ENCODE measurements around the gene ATG5. TPM values are rescaled to one million over a fixed set of nuclear protein-coding genes. Genes with fewer than 3 reads are reported as not detected.

ATG5 gene
- total and polyA plus RNA-seq, 3 experiments from 2014 or later = 39.0 to 45.0 (median 44.5) TPM

DNA sequence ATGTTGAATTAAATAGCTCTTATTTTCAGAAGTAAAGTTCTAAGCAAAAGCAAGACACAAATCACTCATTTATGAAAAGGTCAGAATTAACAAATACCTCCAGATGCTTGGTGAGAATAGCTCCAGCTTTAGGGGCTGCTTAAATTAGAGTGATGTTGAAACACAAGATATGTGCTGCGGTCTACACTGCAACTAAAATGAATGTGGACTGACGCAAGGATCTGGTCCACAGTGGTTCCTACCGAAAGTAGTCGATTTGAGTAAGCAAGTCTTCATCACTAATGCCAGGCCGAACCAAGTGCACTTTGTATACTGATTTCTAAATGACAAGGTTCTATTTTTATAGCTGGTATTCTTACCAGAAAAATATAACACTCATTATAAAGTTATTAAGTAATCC is 143.1 kb downstream of the ATG5 start:
- no peak for DNase-seq
- H3K36me3 Mint-ChIP-seq = peaks cover 6 to 9% (median 7%) of the 10 kb centered on the region in 3 donors

DNA sequence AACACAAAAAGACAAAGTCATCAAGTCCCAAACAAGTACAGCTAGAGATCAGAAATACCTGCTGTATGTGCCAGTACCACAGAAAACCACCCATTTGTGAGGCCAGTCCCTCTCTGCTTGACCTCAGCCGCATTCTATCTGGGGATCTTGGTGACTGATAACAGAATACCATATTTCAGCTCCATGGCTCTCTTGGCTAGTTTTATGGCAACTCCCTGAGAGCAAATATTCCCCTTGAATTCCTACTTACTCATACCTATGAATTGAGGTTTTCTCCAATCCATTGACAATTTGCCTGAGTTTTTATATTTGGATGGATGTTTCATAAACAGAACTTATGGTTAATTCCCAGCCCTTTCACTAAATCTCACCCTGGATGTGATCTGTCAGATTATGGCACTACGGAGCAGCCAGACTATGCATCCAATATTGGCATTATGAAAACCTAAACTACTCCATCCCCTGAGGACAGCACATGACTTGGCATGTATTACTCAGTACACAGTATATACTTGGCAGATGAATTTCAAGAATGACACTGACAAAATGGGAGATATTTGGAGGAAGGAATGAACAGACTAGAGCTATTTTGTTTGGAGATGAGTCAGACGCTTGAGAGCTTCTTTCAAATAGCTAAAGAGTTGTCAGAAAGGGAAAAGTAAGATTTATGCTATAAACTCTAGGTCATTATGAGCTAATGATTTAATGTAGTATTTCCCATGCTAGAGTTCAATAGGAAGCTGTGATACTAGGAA is 143.7 kb downstream of the ATG5 start:
- Mint-ChIP-seq H3K36me3 (peaks cover 6 to 9% (median 7%) of the 10 kb centered on the region in 3 donors), H3K27ac (peak overlapping the region in 3 of 8 donors; percentile 2 to 18 (median 5)), H3K4me1 (peaks cover 37 to 58% (median 52%) of the 10 kb centered on the region in 3 donors), H3K4me3 (peak overlapping the region in 1 of 7 donors; percentile 0), H3K9me3 (no peaks in the 10 kb centered on the region), H3K27me3 (no peaks in the 10 kb centered on the region)
- Histone ChIP-seq H3K36me3 (ENCODE audit: insufficient read depth, low read length) (no peaks in the 10 kb centered on the region), H3K9me3 (ENCODE audit: low read length) (no peaks in the 10 kb centered on the region), H3K27ac (ENCODE audit: low read depth, low read length) (no peak overlapping the region), H3K4me3 (ENCODE audit: low read length) (no peak overlapping the region), H3K4me1 (ENCODE audit: insufficient read depth, low read length) (peaks cover 39% of the 10 kb centered on the region), H3K27me3 (ENCODE audit: insufficient read depth, low read length, poor library complexity, severe bottlenecking) (no peaks in the 10 kb centered on the region)
- CTCF ChIA-PET = interaction anchor here (1.0 to 1.4 kb wide), 4 partner anchors 9 to 41 kb away, joined by 3 to 5 read pairs (median 4); no protein-coding TSS in a partner anchor
- no peak for DNase-seq
- POLR2A ChIA-PET = interaction anchor here (0.7 kb wide), 1 partner anchor 96 kb away, joined by 3 read pairs; the partner anchor contains the start of gene PRDM1

More for the DNA sequence above, 143.1 kb downstream of the ATG5 start:
- Histone ChIP-seq H3K4me1 (ENCODE audit: insufficient read depth, low read length) (peaks cover 45% of the 10 kb centered on the region), H3K9me3 (ENCODE audit: low read length) (no peaks in the 10 kb centered on the region), H3K4me3 (ENCODE audit: low read length) (no peak overlapping the region), H3K27me3 (ENCODE audit: insufficient read depth, low read length, poor library complexity, severe bottlenecking) (no peaks in the 10 kb centered on the region), H3K36me3 (ENCODE audit: insufficient read depth, low read length) (no peaks in the 10 kb centered on the region), H3K27ac (ENCODE audit: low read depth, low read length) (no peak overlapping the region)
- Mint-ChIP-seq H3K4me1 (peaks cover 41 to 64% (median 55%) of the 10 kb centered on the region in 3 donors), H3K9me3 (no peaks in the 10 kb centered on the region), H3K27ac (peak overlapping the region in 1 of 8 donors; percentile 18), H3K27me3 (no peaks in the 10 kb centered on the region), H3K4me3 (no peak overlapping the region)
- POLR2A ChIA-PET = interaction anchor here (1.0 kb wide), 1 partner anchor 12 kb away, joined by 3 read pairs; no protein-coding TSS in a partner anchor
- CTCF ChIA-PET = interaction anchor here (1.0 to 1.4 kb wide), 3 partner anchors 10 to 41 kb away, joined by 4 to 5 read pairs (median 5); no protein-coding TSS in a partner anchor

GRCh38 chr6:106180208-106180607 is 145.4 kb downstream of the ATG5 start:
- peak overlapping the region in 1 of 7 donors; percentile 6 for H3K4me3 Mint-ChIP-seq
- H3K4me1 ChIP-seq (ENCODE audit: insufficient read depth, low read length) = peaks cover 26% of the 10 kb centered on the region
- H3K36me3 Mint-ChIP-seq = peaks cover 0 to 1% (median 0%) of the 10 kb centered on the region in 3 donors
- H3K4me1 Mint-ChIP-seq = peaks cover 26 to 41% (median 38%) of the 10 kb centered on the region in 3 donors
- ChIA-PET POLR2A (no interaction called here), CTCF (interaction anchor here (1.1 kb wide), 1 partner anchor 28 kb away, joined by 4 read pairs; no protein-coding TSS in a partner anchor)
- H3K27me3 ChIP-seq (ENCODE audit: insufficient read depth, low read length, poor library complexity, severe bottlenecking) = no peaks in the 10 kb centered on the region
- H3K9me3 ChIP-seq (ENCODE audit: low read length) = no peaks in the 10 kb centered on the region
- peak overlapping the region in 2 of 8 donors; percentile 1 to 24 for H3K27ac Mint-ChIP-seq
- no peaks in the 10 kb centered on the region for H3K36me3 ChIP-seq (ENCODE audit: insufficient read depth, low read length)
- H3K27me3 Mint-ChIP-seq = no peaks in the 10 kb centered on the region
- H3K27ac ChIP-seq (ENCODE audit: low read depth, low read length) = no peak overlapping the region
- DNase-seq = no peak
- no peak overlapping the region for H3K4me3 ChIP-seq (ENCODE audit: low read length)
- no peaks in the 10 kb centered on the region for H3K9me3 Mint-ChIP-seq

DNA sequence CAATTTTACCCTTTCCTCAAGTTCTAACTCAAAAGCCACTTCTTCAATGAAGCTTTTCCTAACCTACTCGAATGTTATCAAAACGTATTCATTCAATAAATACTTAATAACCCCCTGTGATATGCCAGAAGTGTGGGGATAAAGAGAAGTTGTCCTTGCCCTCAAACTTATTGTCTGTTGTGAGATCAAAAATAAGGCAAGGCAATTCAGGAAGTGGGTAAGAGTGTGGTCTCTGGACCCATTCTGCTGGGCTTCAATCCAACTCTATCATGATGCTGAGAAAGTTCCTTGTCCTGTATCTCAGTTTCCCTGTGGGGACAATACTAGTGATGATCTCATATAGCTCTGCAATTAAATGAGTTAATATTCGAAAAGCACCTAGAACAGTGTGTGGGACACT is 146.7 kb downstream of the ATG5 start:
- Histone ChIP-seq H3K4me3 (ENCODE audit: low read length) (no peak overlapping the region), H3K4me1 (ENCODE audit: insufficient read depth, low read length) (peaks cover 29% of the 10 kb centered on the region), H3K9me3 (ENCODE audit: low read length) (no peaks in the 10 kb centered on the region), H3K27ac (ENCODE audit: low read depth, low read length) (no peak overlapping the region), H3K27me3 (ENCODE audit: insufficient read depth, low read length, poor library complexity, severe bottlenecking) (no peaks in the 10 kb centered on the region), H3K36me3 (ENCODE audit: insufficient read depth, low read length) (no peaks in the 10 kb centered on the region)
- Mint-ChIP-seq H3K27ac (peak overlapping the region in 3 of 8 donors; percentile 13 to 56 (median 34)), H3K27me3 (no peaks in the 10 kb centered on the region), H3K4me1 (peaks cover 24 to 30% (median 27%) of the 10 kb centered on the region in 3 donors), H3K36me3 (peaks cover 0 to 1% (median 0%) of the 10 kb centered on the region in 3 donors), H3K4me3 (no peak overlapping the region), H3K9me3 (no peaks in the 10 kb centered on the region)
- CTCF ChIA-PET = interaction anchor here (1.2 to 1.3 kb wide), 2 partner anchors 18 to 61 kb away, joined by 3 to 4 read pairs; no protein-coding TSS in a partner anchor
- POLR2A ChIA-PET = interaction anchor here (1.0 kb wide), 1 partner anchor 19 kb away, joined by 3 read pairs; no protein-coding TSS in a partner anchor
- DNase-seq = no peak

DNA sequence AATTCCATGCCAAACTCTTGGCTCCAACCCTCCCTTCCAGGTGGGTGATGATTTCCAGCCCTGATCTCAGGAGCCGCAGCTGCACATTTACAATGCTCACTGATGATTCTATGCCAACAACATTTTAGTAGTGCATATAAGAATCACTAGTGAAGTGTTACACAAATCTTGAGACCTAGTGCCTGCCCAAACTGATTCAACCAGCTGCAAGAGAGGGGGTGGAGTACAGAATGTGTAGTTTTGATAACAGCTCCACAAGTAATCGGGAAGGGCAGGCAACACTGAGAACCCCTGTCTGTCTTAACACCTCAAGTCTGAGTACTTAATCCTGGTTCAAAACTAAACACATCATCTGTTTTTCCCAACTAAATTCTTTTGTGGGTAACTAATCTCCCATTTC is 147.8 kb downstream of the ATG5 start:
- Histone ChIP-seq H3K4me3 (ENCODE audit: low read length) (no peak overlapping the region), H3K4me1 (ENCODE audit: insufficient read depth, low read length) (peaks cover 36% of the 10 kb centered on the region), H3K27me3 (ENCODE audit: insufficient read depth, low read length, poor library complexity, severe bottlenecking) (no peaks in the 10 kb centered on the region), H3K9me3 (ENCODE audit: low read length) (no peaks in the 10 kb centered on the region), H3K36me3 (ENCODE audit: insufficient read depth, low read length) (no peaks in the 10 kb centered on the region), H3K27ac (ENCODE audit: low read depth, low read length) (no peak overlapping the region)
- Mint-ChIP-seq H3K4me3 (no peak overlapping the region), H3K27ac (peak overlapping the region in 2 of 8 donors; percentile 15 to 83), H3K36me3 (peaks cover 0 to 1% (median 0%) of the 10 kb centered on the region in 3 donors), H3K9me3 (no peaks in the 10 kb centered on the region), H3K4me1 (peaks cover 20 to 25% (median 23%) of the 10 kb centered on the region in 3 donors), H3K27me3 (no peaks in the 10 kb centered on the region)
- no peak for DNase-seq
- ChIA-PET POLR2A (interaction anchor here (0.6 kb wide), 1 partner anchor 17 kb away, joined by 3 read pairs; no protein-coding TSS in a partner anchor), CTCF (interaction anchor here (0.9 to 1.3 kb wide), 2 partner anchors 14 to 17 kb away, joined by 3 to 4 read pairs; no protein-coding TSS in a partner anchor)

- Mint-ChIP-seq H3K4me1 (peaks cover 11 to 17% (median 16%) of the 10 kb centered on the region in 3 donors), H3K9me3 (no peaks in the 10 kb centered on the region), H3K4me3 (no peak overlapping the region), H3K27me3 (no peaks in the 10 kb centered on the region), H3K36me3 (peaks cover 0 to 1% (median 0%) of the 10 kb centered on the region in 3 donors), H3K27ac (peak overlapping the region in 3 of 8 donors; percentile 5 to 34 (median 9))
- POLR2A ChIA-PET = interaction anchor here (0.5 to 0.8 kb wide), 2 partner anchors 181 to 443 kb away, joined by 3 to 7 read pairs; no protein-coding TSS in a partner anchor
- peaks cover 13% of the 10 kb centered on the region for H3K4me1 ChIP-seq (ENCODE audit: insufficient read depth, low read length)
- H3K27ac ChIP-seq (ENCODE audit: low read depth, low read length) = no peak overlapping the region
- H3K27me3 ChIP-seq (ENCODE audit: insufficient read depth, low read length, poor library complexity, severe bottlenecking) = no peaks in the 10 kb centered on the region
- no peaks in the 10 kb centered on the region for H3K36me3 ChIP-seq (ENCODE audit: insufficient read depth, low read length)
- CTCF ChIA-PET = interaction anchor here (1.2 to 1.9 kb wide), 3 partner anchors 9 to 74 kb away, joined by 3 to 5 read pairs (median 4); no protein-coding TSS in a partner anchor
- H3K4me3 ChIP-seq (ENCODE audit: low read length) = no peak overlapping the region
- no peaks in the 10 kb centered on the region for H3K9me3 ChIP-seq (ENCODE audit: low read length)
- DNase-seq = no peak
Measured at GRCh38 chr6:106173124-106173879, 152.3 kb downstream of the ATG5 start.

GRCh38 chr6:106170030-106170791 is 155.3 kb downstream of the ATG5 start:
- DNase-seq = no peak
- Mint-ChIP-seq H3K27ac (peak overlapping the region in 2 of 8 donors; percentile 30 to 65), H3K27me3 (peaks cover 0 to 2% of the 10 kb centered on the region in 2 donors), H3K4me3 (no peak overlapping the region), H3K36me3 (no peaks in the 10 kb centered on the region), H3K9me3 (no peaks in the 10 kb centered on the region), H3K4me1 (peaks cover 18 to 34% (median 33%) of the 10 kb centered on the region in 3 donors)
- ChIA-PET CTCF (no interaction called here), POLR2A (no interaction called here)
- Histone ChIP-seq H3K36me3 (ENCODE audit: insufficient read depth, low read length) (no peaks in the 10 kb centered on the region), H3K27me3 (ENCODE audit: insufficient read depth, low read length, poor library complexity, severe bottlenecking) (no peaks in the 10 kb centered on the region), H3K4me3 (ENCODE audit: low read length) (no peak overlapping the region), H3K9me3 (ENCODE audit: low read length) (no peaks in the 10 kb centered on the region), H3K4me1 (ENCODE audit: insufficient read depth, low read length) (peaks cover 11% of the 10 kb centered on the region), H3K27ac (ENCODE audit: low read depth, low read length) (no peak overlapping the region)
